GM10266 (cell line): ENCODE measurements around the gene CDHR1.

ENCODE experiments used
- DNase-seq: peaks from one replicate; pipeline ENCODE4 v3.0.0; 2012; ENCODE audit errors: extremely low spot score
- CTCF ChIP-seq: IDR thresholded peaks from 2 replicates; pipeline ENCODE4 v1.5.1; 2012; ENCODE audit warnings: mild to moderate bottlenecking, low read depth; ENCODE audit not compliant: control insufficient read depth, insufficient read depth; ENCODE audit errors: missing control alignments

Gene CDHR1

GRCh38 chr10:84267503-84268126 is 73.3 kb downstream of the CDHR1 start:
- DNase-seq: peak; percentile 51
- TF ChIP-seq CTCF: peak; percentile 61

GRCh38 chr10:84269162-84269561 is 74.8 kb downstream of the CDHR1 start:
- no peak for TF ChIP-seq CTCF
- no peak for DNase-seq
